GM18526 (cell line): ENCODE data around the gene IFITM2.

Experiments
- POLR2A ChIP-seq: IDR thresholded peaks from 3 replicates; pipeline ENCODE4 v1.6.1; 2011; ENCODE audit not compliant: insufficient read length; ENCODE audit errors: extremely low read depth

IFITM2 gene

DNA sequence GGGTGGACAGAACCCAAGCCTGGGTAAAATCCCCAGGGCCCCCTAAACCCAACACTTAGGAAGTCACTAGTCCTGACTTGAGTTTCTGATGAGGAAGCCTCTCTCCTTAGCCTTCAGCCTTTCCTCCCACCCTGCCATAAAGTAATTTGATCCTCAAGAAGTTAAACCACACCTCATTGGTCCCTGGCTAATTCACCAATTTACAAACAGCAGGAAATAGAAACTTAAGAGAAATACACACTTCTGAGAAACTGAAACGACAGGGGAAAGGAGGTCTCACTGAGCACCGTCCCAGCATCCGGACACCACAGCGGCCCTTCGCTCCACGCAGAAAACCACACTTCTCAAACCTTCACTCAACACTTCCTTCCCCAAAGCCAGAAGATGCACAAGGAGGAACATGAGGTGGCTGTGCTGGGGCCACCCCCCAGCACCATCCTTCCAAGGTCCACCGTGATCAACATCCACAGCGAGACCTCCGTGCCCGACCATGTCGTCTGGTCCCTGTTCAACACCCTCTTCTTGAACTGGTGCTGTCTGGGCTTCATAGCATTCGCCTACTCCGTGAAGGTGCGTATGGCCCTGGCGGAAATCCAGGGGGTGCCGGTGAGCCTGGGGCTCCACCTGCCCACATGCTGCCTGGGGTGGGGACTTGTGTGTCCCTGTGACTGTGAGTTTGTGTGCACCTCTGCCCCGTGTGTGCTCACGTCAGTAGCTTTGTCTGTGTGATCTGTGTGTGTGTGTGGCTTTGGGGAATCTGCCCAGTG lies 6.4 kb downstream of the IFITM2 start, which contains the start of gene IFITM1:
Gene IFITM1 (plus strand): TSS at position 254 of the 767 bp plus-strand sequence. CDS start 131 bp downstream, at position 385.
- peak; percentile 94 for TF ChIP-seq POLR2A

DNA sequence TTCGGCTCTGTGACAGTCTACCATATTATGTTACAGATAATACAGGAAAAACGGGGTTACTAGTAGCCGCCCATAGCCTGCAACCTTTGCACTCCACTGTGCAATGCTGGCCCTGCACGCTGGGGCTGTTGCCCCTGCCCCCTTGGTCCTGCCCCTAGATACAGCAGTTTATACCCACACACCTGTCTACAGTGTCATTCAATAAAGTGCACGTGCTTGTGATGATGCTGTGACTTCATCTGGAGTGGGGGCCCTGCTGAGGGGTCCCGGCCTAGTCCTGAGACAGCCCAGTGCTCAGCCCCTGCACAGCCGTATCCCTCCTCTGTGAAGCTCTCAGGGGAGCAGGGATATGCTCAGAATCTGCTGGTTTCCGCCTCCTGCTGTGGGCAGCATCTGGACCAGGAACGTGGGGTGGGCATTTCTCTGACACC lies 7.5 kb downstream of the IFITM2 start:
- TF ChIP-seq POLR2A: no peak

DNA sequence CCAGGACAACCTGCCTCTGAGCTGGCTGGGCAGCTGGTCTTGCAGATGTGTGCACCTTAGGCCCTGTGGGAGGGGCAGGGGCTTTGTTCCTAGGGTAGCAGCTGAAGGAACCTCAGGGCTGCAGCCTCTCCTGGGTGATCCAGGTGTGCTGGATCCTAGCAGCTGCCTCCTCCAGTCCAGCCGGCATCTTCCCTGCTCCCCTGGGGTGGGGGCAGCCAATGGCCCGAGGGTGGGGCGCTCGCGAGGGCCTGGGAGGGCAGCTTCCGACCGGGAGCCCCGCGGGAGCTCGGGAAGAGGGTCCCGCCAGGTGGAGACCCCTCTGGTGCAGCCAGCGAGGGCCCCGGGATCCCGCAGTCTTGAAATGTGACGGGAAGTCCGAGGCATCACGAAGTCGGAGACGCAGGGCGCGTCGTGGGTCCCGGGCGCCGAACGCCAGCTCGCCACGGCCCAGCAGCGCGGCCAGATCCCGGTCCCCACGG lies 7.9 kb downstream of the IFITM2 start:
- TF ChIP-seq POLR2A: no peak

DNA sequence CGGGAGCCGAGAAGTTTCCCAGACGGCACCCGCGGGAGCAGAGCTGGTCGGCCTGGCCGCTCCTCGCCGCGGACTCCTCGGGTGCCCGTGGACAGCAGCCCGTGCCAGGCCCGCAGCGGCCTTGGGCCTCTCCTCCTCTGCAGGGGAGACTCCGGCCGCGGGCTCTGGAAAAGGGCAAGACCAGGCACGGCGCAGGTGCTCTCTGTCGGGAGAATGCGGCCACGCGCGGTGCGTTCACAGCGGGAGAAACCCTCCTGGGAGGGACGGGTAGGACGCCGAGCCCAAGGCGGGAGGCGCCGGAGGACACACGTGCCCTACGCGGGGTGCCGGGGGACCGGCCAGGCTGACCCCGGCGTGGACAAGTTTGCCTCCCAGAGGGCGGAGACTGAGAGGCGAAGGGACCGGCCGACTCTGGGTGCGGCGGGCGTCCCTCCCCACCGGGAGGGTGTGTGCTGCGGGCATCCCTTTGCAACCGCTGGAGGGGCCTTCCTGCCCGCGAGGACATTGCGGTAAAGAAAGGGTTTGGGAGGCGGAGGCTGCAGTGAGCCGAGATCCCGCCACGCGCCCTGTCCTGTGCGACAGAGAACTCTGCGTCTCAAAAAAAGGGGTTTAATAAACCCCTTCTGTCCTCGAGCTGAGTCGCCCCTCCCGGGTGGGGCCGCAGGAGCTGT lies 8.6 kb downstream of the IFITM2 start:
- no peak for TF ChIP-seq POLR2A

DNA sequence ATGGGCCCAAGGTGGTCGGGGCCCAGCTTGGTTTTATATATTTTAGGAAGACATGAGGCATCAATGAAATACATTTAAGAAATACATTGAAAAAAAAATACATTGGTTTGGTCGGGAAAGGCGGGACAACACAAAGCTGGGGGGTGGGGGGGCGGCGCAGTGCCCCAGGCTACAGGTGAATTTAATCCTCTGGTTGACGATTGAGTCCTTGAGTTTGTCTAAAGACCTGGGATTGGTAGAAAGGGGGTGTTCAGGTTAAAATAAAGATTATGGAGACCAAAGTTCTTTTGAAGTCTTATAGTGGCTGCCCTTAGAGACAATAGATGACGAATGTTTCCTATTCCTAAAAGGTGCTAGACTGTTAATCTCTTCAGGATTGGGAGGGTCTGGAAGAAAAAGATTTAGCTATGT lies 9.3 kb downstream of the IFITM2 start:
- TF ChIP-seq POLR2A: no peak

DNA sequence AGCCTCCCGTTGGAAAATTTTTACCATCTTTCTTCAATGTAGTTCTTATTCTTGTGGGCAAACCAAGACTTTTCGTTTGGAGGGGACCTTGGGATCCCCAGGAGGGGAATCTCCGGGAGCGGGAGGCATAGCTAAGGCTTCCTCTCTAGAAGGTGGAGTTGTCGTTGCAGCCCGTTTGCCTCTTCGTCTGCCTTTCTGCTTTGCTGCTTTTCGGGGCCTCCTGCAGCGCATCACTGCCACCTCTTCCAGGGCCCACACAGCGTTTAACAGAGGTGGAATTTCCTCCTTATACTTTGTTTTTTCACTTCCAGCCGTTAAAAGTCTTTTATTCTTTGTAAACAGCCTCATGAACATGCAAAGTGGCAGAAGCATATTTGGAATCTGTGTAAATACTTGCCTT lies 16.5 kb downstream of the IFITM2 start:
- no peak for TF ChIP-seq POLR2A

DNA sequence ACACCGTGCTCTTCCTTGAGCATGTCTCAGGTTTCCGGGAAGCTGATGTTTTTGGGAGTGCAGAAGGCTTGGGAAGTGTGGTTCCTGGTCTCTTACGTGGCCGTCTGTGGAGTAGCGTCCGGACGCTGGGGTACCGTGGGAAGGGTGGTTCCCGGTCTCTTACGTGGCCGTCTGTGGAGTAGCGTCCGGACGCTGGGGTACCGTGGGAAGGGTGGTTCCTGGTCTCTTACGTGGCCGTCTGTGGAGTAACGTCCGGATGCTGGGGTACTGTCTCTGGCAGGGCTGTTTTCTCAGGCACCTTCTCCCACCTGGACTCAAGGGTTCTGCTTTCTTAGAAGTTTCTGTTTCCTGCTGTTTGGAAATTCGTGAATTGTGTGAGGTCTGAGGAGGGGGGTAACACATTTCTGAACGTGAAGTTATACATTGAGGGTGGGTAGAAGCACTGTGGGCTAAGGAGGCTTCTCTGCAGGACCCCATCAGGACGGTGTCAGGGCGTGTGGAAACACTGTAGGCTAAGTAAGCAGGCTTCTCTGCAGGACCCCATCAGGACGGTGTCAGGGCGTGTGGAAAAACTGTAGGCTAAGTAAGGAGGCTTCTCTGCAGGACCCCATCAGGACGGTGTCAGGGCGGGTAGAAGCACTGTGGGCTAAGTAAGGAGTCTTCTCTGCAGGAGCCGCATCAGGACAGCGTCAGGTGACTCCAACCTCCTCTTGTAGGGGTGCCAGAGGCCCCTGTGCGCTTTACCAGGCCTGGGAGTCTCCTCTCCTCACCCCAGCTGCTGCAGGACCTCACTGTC lies 18.4 kb downstream of the IFITM2 start:
- TF ChIP-seq POLR2A: no peak

DNA sequence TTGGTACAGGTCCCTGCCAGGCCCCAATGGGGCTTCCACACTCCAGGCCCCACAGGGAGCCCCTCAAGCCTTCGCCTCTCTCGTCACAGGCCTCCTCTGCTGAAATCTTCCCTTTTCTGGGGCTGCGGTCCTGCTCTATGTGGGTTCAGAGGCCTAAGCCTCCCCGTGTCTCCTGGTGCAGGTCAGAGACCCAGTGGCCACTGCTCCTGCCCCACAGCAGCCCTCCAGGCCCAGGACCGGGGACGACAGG lies 18.9 kb downstream of the IFITM2 start:
- no peak for TF ChIP-seq POLR2A

DNA sequence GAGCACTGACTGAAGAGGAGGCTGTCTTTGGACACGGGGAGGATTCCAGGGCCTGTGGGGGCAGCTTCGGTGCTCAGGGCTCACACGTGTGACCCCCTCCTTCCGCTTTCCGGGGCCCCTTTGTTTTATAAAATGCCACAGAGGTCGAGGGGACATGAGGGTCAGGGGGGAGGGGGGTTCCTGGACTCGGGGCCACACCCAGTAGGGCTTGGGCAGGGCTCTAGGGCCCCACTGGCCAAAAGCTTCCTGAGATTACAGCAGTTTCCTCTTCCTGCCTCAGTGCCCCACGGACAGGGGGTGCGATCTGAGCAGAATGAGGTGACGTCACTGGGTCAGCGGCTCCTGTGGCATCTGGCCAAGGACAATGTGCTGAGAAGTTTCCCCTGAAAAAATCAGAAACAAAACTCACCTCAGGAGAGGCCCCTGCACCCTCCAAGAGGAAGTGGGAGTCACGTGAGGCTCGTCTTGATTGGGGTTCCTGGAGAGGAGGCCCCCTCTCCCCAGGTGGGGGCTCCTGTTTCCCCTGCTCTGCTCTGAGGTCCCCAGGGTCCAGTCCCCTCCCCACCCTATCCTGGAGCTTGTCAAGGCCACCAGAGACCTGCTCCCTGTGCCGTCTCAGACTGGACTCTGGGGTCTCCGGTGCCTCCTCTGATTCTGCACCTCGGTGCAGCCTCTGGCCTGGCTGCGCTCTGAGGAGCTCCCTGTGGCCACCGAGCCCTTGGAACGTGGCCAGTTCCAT lies 19.4 kb downstream of the IFITM2 start:
- peak; percentile 56 for TF ChIP-seq POLR2A

DNA sequence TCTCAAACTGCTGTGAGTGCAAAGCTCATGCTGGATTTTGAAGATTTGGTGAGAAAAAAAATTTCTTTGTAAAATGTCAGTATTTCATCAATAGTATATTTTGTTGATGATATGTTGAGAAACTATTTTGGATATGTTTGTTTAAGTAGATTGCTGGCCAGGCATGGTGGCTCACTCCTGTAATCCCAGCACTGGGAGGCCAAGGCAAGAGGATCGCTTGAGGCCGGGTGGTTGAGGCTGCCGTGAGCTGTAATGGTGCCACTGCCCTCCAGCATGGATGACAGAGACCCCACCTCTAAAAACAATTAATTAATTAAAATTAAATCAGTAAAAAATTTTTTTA lies 19.9 kb downstream of the IFITM2 start:
- TF ChIP-seq POLR2A: no peak

DNA sequence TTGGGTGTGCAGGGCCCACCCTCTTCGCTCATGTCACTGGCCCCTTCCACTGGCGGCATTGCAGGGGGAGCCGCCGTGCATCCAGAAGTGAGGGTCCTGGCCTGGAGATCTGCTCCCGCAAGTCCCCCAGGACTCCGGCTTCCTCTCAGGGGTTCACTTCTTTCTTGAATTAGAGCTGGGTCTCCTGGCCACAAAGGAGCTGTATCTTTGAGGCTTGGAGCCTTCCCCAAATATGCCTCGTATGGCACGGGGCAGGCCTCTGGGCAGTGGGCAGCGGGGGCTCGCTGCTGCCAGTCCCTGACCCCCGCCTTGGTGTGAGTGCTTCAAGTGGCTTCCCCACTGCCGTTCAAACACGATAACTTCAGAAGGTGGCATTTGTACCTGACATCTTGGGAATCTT lies 20.4 kb downstream of the IFITM2 start:
- no peak for TF ChIP-seq POLR2A

DNA sequence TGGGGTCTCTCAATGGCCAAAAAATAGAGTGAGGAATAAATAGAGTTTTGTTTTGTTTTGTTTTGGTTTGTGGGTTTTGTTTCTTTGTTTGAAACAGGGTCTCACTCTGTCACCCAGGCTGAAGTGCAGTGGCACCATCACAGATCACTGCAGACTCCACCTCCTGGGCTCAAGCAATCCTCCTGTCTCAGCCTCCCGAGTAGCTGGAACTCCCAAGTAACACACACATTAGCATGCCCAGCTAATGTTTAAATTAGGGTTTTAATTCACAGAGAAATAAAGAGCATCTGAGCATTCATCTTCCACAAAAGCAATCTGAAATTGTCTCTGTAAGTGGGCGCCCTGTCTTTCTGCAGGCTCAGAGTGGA lies 22.3 kb downstream of the IFITM2 start:
- no peak for TF ChIP-seq POLR2A

DNA sequence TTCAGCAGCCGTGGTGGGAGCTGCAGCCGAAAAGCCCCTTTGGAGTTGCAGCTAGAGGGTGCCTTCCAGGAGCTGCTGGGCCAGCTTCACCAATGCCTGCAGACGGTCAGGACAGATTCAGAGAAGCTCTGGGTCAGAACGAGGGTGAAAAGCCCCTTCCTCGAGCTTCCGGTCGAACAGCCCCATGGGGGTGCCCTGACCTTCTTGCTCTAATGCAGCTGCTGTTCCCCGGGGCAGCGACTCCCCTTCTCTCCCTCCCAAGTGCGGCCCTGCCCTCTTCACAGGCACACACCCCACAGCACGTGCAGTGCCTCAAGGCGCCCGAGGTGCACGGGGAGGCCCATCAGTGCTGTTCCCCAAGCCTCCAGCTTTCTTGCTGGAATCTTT lies 22.7 kb downstream of the IFITM2 start:
- no peak for TF ChIP-seq POLR2A

DNA sequence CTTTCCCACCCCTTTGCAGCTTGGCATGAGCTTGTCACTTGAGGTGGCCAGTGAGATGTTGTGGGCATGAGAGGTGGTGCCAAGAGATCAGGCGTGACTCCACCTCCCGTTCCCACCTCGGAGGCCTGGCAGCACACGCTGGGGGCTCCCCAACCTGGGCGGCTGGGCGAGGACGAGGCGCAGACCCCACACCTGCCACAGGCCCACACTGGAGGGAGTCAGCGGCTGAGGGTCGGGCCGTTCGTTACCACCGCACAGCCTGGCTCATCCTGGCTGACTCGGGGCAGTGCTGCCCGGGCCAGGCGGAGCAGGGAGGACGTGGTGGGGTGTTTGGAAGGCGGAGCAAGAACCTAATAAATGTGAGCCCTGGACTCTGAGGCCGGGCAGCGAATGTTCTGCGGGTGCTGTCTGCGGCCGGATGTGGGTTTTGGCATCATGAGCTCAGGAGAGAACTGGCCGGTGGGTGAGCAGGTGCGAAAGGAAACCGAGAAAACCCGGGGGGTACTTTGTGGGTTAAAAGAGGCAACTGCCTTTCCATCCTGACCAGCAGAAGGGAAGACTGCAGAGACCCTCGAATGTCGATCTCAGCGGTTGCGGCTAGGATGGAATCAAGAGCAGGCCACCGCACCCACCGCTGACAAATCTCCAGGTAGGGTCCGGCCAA lies 23.2 kb downstream of the IFITM2 start:
- no peak for TF ChIP-seq POLR2A
